HG03095 (cell line): Measurements from ENCODE around the gene GRK5.

ENCODE experiments used
- ATAC-seq: cut with Tn5 transposase; IDR thresholded peaks from one replicate; pipeline ENCODE4 v1.9.1; 2021; ENCODE audit warnings: moderate library complexity; ENCODE audit not compliant: unreplicated experiment

The GRK5 gene

GRCh38 chr10:119337796-119338432 is 130.5 kb downstream of the GRK5 start:
- ATAC-seq, result no peak

GRCh38 chr10:119339109-119339508 is 131.7 kb downstream of the GRK5 start:
- ATAC-seq, result no peak

- no peak for ATAC-seq
Observed at GRCh38 chr10:119340893-119341458, 133.6 kb downstream of the GRK5 start.

- no peak for ATAC-seq
Observed at GRCh38 chr10:119341459-119342301, 134.3 kb downstream of the GRK5 start.

- no peak for ATAC-seq
Observed at GRCh38 chr10:119342335-119342734, 135.0 kb downstream of the GRK5 start.

- ATAC-seq, result no peak
Observed at GRCh38 chr10:119343011-119343601, 135.7 kb downstream of the GRK5 start.

- no peak for ATAC-seq
Observed at GRCh38 chr10:119344381-119344780, 137.0 kb downstream of the GRK5 start.

GRCh38 chr10:119346095-119346832 is 138.9 kb downstream of the GRK5 start:
- no peak for ATAC-seq

- ATAC-seq, result no peak
Observed at GRCh38 chr10:119347181-119347974, 140.0 kb downstream of the GRK5 start.

GRCh38 chr10:119348106-119348505 is 140.7 kb downstream of the GRK5 start:
- no peak for ATAC-seq

GRCh38 chr10:119348516-119349240 is 141.3 kb downstream of the GRK5 start:
- ATAC-seq, result no peak

GRCh38 chr10:119349341-119349740 is 142.0 kb downstream of the GRK5 start:
- ATAC-seq, result no peak

GRCh38 chr10:119349937-119350501 is 142.6 kb downstream of the GRK5 start:
- no peak for ATAC-seq

- ATAC-seq, result no peak
Observed at GRCh38 chr10:119350502-119351097, 143.2 kb downstream of the GRK5 start.

GRCh38 chr10:119351189-119351588 is 143.8 kb downstream of the GRK5 start:
- ATAC-seq, result no peak

- no peak for ATAC-seq
Observed at GRCh38 chr10:119352042-119352441, 144.7 kb downstream of the GRK5 start.

- ATAC-seq, result no peak
Observed at GRCh38 chr10:119352807-119353206, 145.4 kb downstream of the GRK5 start.

- ATAC-seq, result no peak
Observed at GRCh38 chr10:119353421-119353820, 146.1 kb downstream of the GRK5 start.

GRCh38 chr10:119355930-119356329 is 148.6 kb downstream of the GRK5 start:
- ATAC-seq, result no peak
